ENCODE results near the gene MGAT5B. TPM values are rescaled to one million over a fixed set of nuclear protein-coding genes. Genes with fewer than 3 reads are reported as not detected.

MGAT5B gene
- total and polyA plus RNA-seq, 9 of the 15 experiments (the other 6 are each of a cell fraction or from before 2014, with no cell fraction given) = 0.09 to 0.43 (median 0.18) TPM; not detected in 4

- in situ Hi-C loops (cut with MboI) = no loop called here
- no peak for ATAC-seq
- ChIA-PET CTCF (ENCODE audit: low intra/inter-chr PET ratio) (no interaction called here), POLR2A (no interaction called here)
- H3K79me2 ChIP-seq (ENCODE audit: control insufficient read depth, insufficient read depth, low read length) = no peaks in the 10 kb centered on the region
- peaks cover 14 to 74% of the 10 kb centered on the region in 2 experiments; a peak in 4 of 5 replicates for H3K27me3 ChIP-seq (ENCODE audit: control insufficient read depth in 2 of 2, insufficient read depth in 2 of 2, low read length in 2 of 2)
- H3K4me1 ChIP-seq (replicated peaks in 1 of 2; ENCODE audit: control insufficient read depth in 2 of 2, insufficient read depth in 2 of 2, low read length in 2 of 2) = peaks cover 0 to 4% of the 10 kb centered on the region in 2 experiments; a peak in 1 of 5 replicates
- BruUV-seq (replicated peaks) = no TSS peak
- H3K9me1 ChIP-seq (ENCODE audit: control insufficient read depth, insufficient read depth, low read length) = peaks cover 3% of the 10 kb centered on the region
- H3K9ac ChIP-seq (ENCODE audit: insufficient read depth in 1 of 2, low read depth in 2 of 2, low read length in 2 of 2) = no peak overlapping the region
- no peak overlapping the region for H3K4me2 ChIP-seq (ENCODE audit: insufficient read depth, low read length)
- 4% methylated on average over 5 of the region's 5 CpGs for WGBS (ENCODE audit: insufficient coverage, low coverage, missing lambda C conversion rate)
- no peaks in the 10 kb centered on the region for H3K9me3 ChIP-seq (replicated peaks; ENCODE audit: control insufficient read depth, insufficient read depth, low read depth, low read length)
- H4K20me1 ChIP-seq (replicated peaks; ENCODE audit: control insufficient read depth, insufficient read depth, low read length) = peaks cover 8% of the 10 kb centered on the region; the same call in 1 of the 2 replicates
- H3K36me3 ChIP-seq (ENCODE audit: control insufficient read depth, insufficient read depth, low read length) = no peaks in the 10 kb centered on the region
- H3K4me3 ChIP-seq = no peak overlapping the region
- no peak overlapping the region for H2AFZ ChIP-seq (ENCODE audit: low read depth, low read length)
- no peak for FAIRE-seq
- no peak for DNase-seq (ENCODE audit: extremely low read depth in 1 of 4, low spot score in 3 of 4)
- no peak overlapping the region for H3K27ac ChIP-seq (ENCODE audit: extremely low read depth, low read depth, low read length)
- intact Hi-C loops (cut with micrococcal nuclease) = loop anchor here (5.0 kb wide), 1 partner anchor 69 kb away; no protein-coding TSS in a partner anchor
- TF ChIP-seq, protein P1, sequence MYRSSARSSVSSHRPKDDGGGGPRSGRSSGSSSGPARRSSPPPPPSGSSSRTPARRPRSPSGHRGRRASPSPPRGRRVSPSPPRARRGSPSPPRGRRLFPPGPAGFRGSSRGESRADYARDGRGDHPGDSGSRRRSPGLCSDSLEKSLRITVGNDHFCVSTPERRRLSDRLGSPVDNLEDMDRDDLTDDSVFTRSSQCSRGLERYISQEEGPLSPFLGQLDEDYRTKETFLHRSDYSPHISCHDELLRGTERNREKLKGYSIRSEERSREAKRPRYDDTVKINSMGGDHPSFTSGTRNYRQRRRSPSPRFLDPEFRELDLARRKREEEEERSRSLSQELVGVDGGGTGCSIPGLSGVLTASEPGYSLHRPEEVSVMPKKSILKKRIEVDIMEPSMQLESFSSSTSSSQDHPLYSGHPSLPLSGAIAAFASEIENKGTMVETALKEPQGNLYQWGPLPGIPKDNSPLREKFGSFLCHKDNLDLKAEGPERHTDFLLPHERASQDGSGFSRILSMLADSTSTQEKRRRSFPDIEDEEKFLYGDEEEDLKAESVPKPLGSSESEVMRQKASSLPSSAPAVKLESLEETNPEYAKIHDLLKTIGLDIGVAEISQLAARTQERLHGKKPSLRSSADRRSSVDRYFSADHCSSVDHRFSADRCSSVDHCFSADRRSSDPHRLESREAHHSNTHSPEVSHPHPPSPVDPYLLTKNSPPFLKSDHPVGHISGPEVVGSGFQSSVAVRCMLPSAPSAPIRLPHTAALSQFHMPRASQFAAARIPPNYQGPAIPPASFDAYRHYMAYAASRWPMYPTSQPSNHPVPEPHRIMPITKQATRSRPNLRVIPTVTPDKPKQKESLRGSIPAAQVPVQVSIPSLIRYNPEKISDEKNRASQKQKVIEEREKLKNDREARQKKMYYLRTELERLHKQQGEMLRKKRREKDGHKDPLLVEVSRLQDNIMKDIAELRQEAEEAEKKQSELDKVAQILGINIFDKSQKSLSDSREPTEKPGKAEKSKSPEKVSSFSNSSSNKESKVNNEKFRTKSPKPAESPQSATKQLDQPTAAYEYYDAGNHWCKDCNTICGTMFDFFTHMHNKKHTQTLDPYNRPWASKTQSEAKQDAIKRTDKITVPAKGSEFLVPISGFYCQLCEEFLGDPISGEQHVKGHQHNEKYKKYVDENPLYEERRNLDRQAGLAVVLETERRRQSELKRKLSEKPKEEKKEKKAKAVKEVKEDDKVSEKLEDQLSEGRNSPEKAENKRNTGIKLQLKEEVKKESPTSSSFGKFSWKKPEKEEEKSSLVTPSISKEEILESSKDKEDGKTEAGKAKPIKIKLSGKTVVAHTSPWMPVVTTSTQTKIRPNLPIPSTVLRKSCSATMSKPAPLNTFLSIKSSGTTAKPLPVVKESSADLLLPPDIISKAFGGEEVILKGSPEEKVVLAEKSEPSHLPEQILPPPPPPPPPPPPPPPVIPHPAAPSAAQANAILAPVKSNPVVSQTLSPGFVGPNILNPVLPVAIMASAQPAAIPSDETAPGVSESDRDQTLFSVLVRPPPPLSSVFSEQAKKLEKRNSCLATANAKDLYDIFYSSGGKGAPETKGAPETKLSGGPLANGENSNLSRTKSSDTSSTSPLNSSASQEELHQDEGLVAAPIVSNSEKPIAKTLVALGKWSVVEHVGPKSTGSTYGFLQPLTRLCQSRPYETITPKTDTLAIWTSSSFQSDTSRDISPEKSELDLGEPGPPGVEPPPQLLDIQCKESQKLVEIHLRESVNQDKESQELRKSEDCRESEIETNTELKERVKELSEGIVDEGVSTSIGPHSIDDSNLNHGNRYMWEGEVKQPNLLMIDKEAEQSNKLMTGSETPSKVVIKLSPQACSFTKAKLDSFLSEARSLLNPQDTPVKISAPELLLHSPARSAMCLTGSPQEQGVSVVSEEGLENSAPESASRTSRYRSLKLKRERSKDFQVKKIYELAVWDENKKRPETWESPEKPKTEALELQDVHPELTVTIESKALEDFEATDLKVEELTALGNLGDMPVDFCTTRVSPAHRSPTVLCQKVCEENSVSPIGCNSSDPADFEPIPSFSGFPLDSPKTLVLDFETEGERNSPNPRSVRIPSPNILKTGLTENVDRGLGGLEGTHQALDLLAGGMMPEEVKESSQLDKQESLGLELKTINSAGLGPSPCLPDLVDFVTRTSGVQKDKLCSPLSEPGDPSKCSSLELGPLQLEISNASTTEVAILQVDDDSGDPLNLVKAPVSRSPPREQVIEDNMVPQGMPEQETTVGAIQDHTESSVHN (IDR thresholded peaks at IDR 0.05; ENCODE audit: borderline replicate concordance in 1 of 2, low read depth in 1 of 2) = no peak
- TF ChIP-seq HMGXB4 (CRISPR knock-in tag; IDR thresholded peaks at IDR 0.05) = no peak
Observed at GRCh38 chr17:76886395-76886794, 18.2 kb downstream of the MGAT5B start.
